Lung (tissue), 12 donors: ENCODE results near the gene PNMA1. TPM values are rescaled to one million over a fixed set of nuclear protein-coding genes. Genes with fewer than 3 reads are reported as not detected.
A peak's percentile ranks its signal among the peaks of the same experiment; 100 is the strongest.

Experiments used
- ATAC-seq: fragments of 200-7000 bp; cut with Tn5 transposase; one replicate; pipeline ENCODE4 v1.9.1; 2020; ENCODE audit warnings: moderate number of reproducible peaks; ENCODE audit not compliant: insufficient read depth, low FRiP score
- DNase-seq, 3 donors: peaks; one replicate each; pipeline ENCODE4 v3.0.0-alpha.2; 2013 to 2017
- H3K27ac ChIP-seq, 2 donors: one replicate each; pipeline ENCODE4 v1.5.1; 2013; ENCODE audit warnings: mild to moderate bottlenecking in 2 of 2, moderate library complexity in 2 of 2, control low read depth in 1 of 2, inconsistent platforms in 1 of 2, low read depth in 1 of 2, low read length in 1 of 2
- H3K27me3 ChIP-seq, 3 donors: one replicate each; pipeline ENCODE4 v1.5.1; 2013; ENCODE audit warnings: low read length in 2 of 3; ENCODE audit not compliant: control insufficient read depth in 3 of 3, insufficient read depth in 3 of 3
- H3K36me3 ChIP-seq, 4 donors: one replicate each; pipeline ENCODE4 v1.5.1; 2013; ENCODE audit warnings: low read length in 4 of 4, mild to moderate bottlenecking in 1 of 4, moderate library complexity in 1 of 4; ENCODE audit not compliant: control insufficient read depth in 4 of 4, insufficient read depth in 4 of 4
- H3K4me1 ChIP-seq, 5 donors: one replicate each; pipeline ENCODE4 v1.5.1; 2013; ENCODE audit warnings: low read length in 5 of 5, mild to moderate bottlenecking in 2 of 5, moderate library complexity in 1 of 5; ENCODE audit not compliant: control insufficient read depth in 5 of 5, insufficient read depth in 5 of 5
- H3K4me3 ChIP-seq: one replicate; pipeline ENCODE4 v1.5.1; 2013; ENCODE audit warnings: mild to moderate bottlenecking, control low read depth, moderate library complexity
- H3K9ac ChIP-seq, 2 donors: one replicate each; pipeline ENCODE4 v1.5.1; 2013; ENCODE audit warnings: low read length in 2 of 2, control low read depth in 1 of 2; ENCODE audit not compliant: insufficient read depth in 1 of 2
- H3K9me3 ChIP-seq, 4 donors: one replicate each; pipeline ENCODE4 v1.5.1; 2013; ENCODE audit warnings: low read length in 3 of 4, mild to moderate bottlenecking in 1 of 4, moderate library complexity in 1 of 4; ENCODE audit not compliant: control insufficient read depth in 4 of 4, insufficient read depth in 3 of 4
- CTCF ChIP-seq: IDR thresholded peaks from 2 replicates; pipeline ENCODE4 v1.5.1; 2012; ENCODE audit warnings: mild to moderate bottlenecking; ENCODE audit errors: control extremely low read depth, extremely low read depth
- WGBS, 2 donors: extraction: QIAGEN DNeasy Blood & Tissue Kit; methylation state at CpG; one replicate each; pipeline ENCODE4 v1.1.7; 2013; 5-methylcytosine and 5-hydroxymethylcytosine counted together
- polyA plus RNA-seq, 2 donors: library from polyadenylated mRNA; stranded (reverse); fragments of 200-250 nt; gene quantifications; one replicate each; pipeline ENCODE4 v1.2.1, GENCODE V29; 2013
- total RNA-seq, 2 donors: library from RNA; depleted of rRNA in 1 of 2; stranded (reverse); fragments of >200 nt in 1 of 2; gene quantifications; one replicate each; pipeline ENCODE4 v1.2.1, GENCODE V29; 2014 to 2021
- donor health status: control.
- donor health status: control.
- donor health status: Bipolar disorder and iron deficiency.
- donor health status: healthy.
- donor health status: DM: yes; HTN: yes; CAD: no.

Gene PNMA1
- total and polyA plus RNA-seq, 4 donors, result 11.0 to 34.1 (median 25.7) TPM

- ATAC-seq, result no peak
- Histone ChIP-seq H3K9ac (peak overlapping the region; percentile 44 to 82), H3K36me3 (peaks cover 0 to 16% (median 10%) of the 10 kb centered on the region in 4 donors), H3K4me1 (peaks cover 0 to 32% (median 14%) of the 10 kb centered on the region in 5 donors), H3K9me3 (no peaks in the 10 kb centered on the region), H3K27ac (peak overlapping the region in 1 of 2 donors; percentile 26), H3K4me3 (peak overlapping the region; percentile 76), H3K27me3 (no peaks in the 10 kb centered on the region)
- no peak for TF ChIP-seq CTCF
- WGBS, 2 donors, result 12 to 39% methylated on average over 20 of the region's 20 CpGs
- peak in 2 of 3 donors; percentile 41 to 51 for DNase-seq
Observed at GRCh38 chr14:73712540-73713180, 1.5 kb downstream of the PNMA1 start.

GRCh38 chr14:73712071-73712506, 2.1 kb downstream of the PNMA1 start:
- Histone ChIP-seq H3K9ac (peak overlapping the region; percentile 28 to 44), H3K4me1 (peaks cover 0 to 27% (median 14%) of the 10 kb centered on the region in 5 donors), H3K27ac (peak overlapping the region in 1 of 2 donors; percentile 26), H3K4me3 (no peak overlapping the region), H3K9me3 (no peaks in the 10 kb centered on the region), H3K36me3 (peaks cover 0 to 12% (median 9%) of the 10 kb centered on the region in 4 donors), H3K27me3 (no peaks in the 10 kb centered on the region)
- ATAC-seq (no peak), DNase-seq (peak in 2 of 3 donors; percentile 41 to 44)
- TF ChIP-seq CTCF, result no peak
- 21 to 28% methylated on average over 11 of the region's 11 CpGs for WGBS, 2 donors

- peaks cover 0 to 19% (median 10%) of the 10 kb centered on the region in 5 donors for H3K4me1 ChIP-seq
- no peaks in the 10 kb centered on the region for H3K9me3 ChIP-seq
- DNase-seq (no peak), ATAC-seq (no peak)
- H3K27ac ChIP-seq, result no peak overlapping the region
- no peaks in the 10 kb centered on the region for H3K27me3 ChIP-seq
- TF ChIP-seq CTCF, result no peak
- H3K36me3 ChIP-seq, result peaks cover 0 to 3% (median 2%) of the 10 kb centered on the region in 4 donors
- WGBS, 2 donors, result 84 to 97% methylated on average over 5 of the region's 5 CpGs
- H3K9ac ChIP-seq, result no peak overlapping the region
- H3K4me3 ChIP-seq, result no peak overlapping the region
Observed at GRCh38 chr14:73710737-73711136, 3.4 kb downstream of the PNMA1 start.
